K562 (cell line): ENCODE data around the gene RPAP2. TPM values are rescaled to one million over a fixed set of nuclear protein-coding genes. Genes with fewer than 3 reads are reported as not detected.
A peak's percentile ranks its signal among the peaks of the same experiment; 100 is the strongest.

Experiments used
- ATAC-seq: fragments of 200-7000 bp; cut with Tn5 transposase; 3 replicates; pipeline ENCODE4 v1.9.1; 2020; ENCODE audit warnings: moderate library complexity
- BruUV-seq: library from RNA; stranded (reverse); fragments of 400-500 nt; replicated peaks from 2 replicates; lab custom pipeline; 2021; lab: Mats Ljungman, UMichigan
- CTCF ChIA-PET: fragments of 300-600 bp; formaldehyde crosslinking; extraction: SDS; loops from one replicate; lab custom pipeline; 2021; ENCODE audit warnings: low intra/inter-chr PET ratio; lab: Yijun Ruan, JAX
- POLR2A ChIA-PET: fragments of 300-600, 350-650 bp; sonication (Branson Sonifier 250); formaldehyde crosslinking; extraction: SDS; loops from one replicate; lab custom pipeline; 2021; ENCODE audit warnings: antibody characterized with exemption, inconsistent platforms; lab: Yijun Ruan, JAX
- DNase-seq, 4 experiments: peaks; one replicate each; pipeline versions ENCODE4 v3.0.0 to v3.0.0-alpha.2; 2011 to 2018; ENCODE audit warnings: low spot score in 3 of 4, mixed read lengths in 3 of 4; ENCODE audit errors: extremely low read depth in 1 of 4
- FAIRE-seq: peaks from 2 replicates; lab custom pipeline; 2011; peaks lifted over from hg19 to GRCh38; lab: Jason Lieb, UNC
- H2AFZ ChIP-seq: 2 replicates; pipeline ENCODE4 v1.6.0; 2011; ENCODE audit warnings: low read depth, low read length, control low read depth, inconsistent platforms
- H3K27ac ChIP-seq: fragments of 200-600 bp; 3 replicates; pipeline ENCODE4 v1.8.0; 2011; ENCODE audit warnings: low read depth, mild to moderate bottlenecking, control low read depth, inconsistent platforms, low read length, moderate library complexity, mixed read lengths; ENCODE audit errors: extremely low read depth
- H3K27me3 ChIP-seq, 2 experiments: fragments of 300-600 bp in 1 of 2; 2 replicates in 1 of 2; 3 replicates in 1 of 2; pipeline versions ENCODE4 v1.6.0 to v1.8.0; 2011; ENCODE audit warnings: inconsistent platforms in 2 of 2, low read length in 2 of 2, mild to moderate bottlenecking in 1 of 2, mixed read lengths in 1 of 2, moderate library complexity in 1 of 2; ENCODE audit not compliant: control insufficient read depth in 2 of 2, insufficient read depth in 2 of 2
- H3K36me3 ChIP-seq: fragments of 300-600 bp; 3 replicates; pipeline ENCODE4 v1.8.0; 2011; ENCODE audit warnings: mild to moderate bottlenecking, low read length, inconsistent platforms; ENCODE audit not compliant: control insufficient read depth, insufficient read depth
- H3K4me1 ChIP-seq, 2 experiments: fragments of 200-600 bp in 1 of 2; replicated peaks in 1 of 2; 2 replicates in 1 of 2; 3 replicates in 1 of 2; pipeline versions ENCODE4 v1.5.1 to v1.8.0; 2011; ENCODE audit warnings: inconsistent platforms in 2 of 2, low read length in 2 of 2, mild to moderate bottlenecking in 1 of 2, mixed read lengths in 1 of 2, moderate library complexity in 1 of 2; ENCODE audit not compliant: control insufficient read depth in 2 of 2, insufficient read depth in 2 of 2
- H3K4me2 ChIP-seq: 2 replicates; pipeline ENCODE4 v1.6.1; 2011; ENCODE audit warnings: low read length, control low read depth, inconsistent platforms, mixed read lengths; ENCODE audit not compliant: insufficient read depth
- H3K4me3 ChIP-seq: fragments of 200-600 bp; sonication (generic), shearing (Covaris generic); 2 replicates; pipeline ENCODE4 v1.5.1; 2016; ENCODE audit warnings: control low read depth, inconsistent platforms
- H3K79me2 ChIP-seq: fragments of 200-600 bp; 3 replicates; pipeline ENCODE4 v1.8.0; 2011; ENCODE audit warnings: low read length, inconsistent platforms; ENCODE audit not compliant: control insufficient read depth, insufficient read depth
- H3K9ac ChIP-seq, 2 experiments: 2 replicates each; pipeline versions ENCODE4 v1.6.0 to v1.6.1; 2011; ENCODE audit warnings: low read depth in 2 of 2, low read length in 2 of 2, control low read depth in 1 of 2, inconsistent platforms in 1 of 2, mild to moderate bottlenecking in 1 of 2, mixed read lengths in 1 of 2; ENCODE audit not compliant: insufficient read depth in 1 of 2
- H3K9me1 ChIP-seq: one replicate; pipeline ENCODE4 v1.6.0; 2011; ENCODE audit warnings: inconsistent platforms, mild to moderate bottlenecking, low read length, moderate library complexity; ENCODE audit not compliant: control insufficient read depth, insufficient read depth
- H3K9me3 ChIP-seq: replicated peaks from 2 replicates; pipeline ENCODE4 v1.5.1; 2011; ENCODE audit warnings: low read depth, low read length, inconsistent platforms; ENCODE audit not compliant: control insufficient read depth, insufficient read depth
- H4K20me1 ChIP-seq: replicated peaks from 2 replicates; pipeline ENCODE4 v1.6.1; 2011; ENCODE audit warnings: low read length, inconsistent platforms, mixed read lengths; ENCODE audit not compliant: control insufficient read depth, insufficient read depth
- ATF4 ChIP-seq: fragments of 450-650 bp; formaldehyde crosslinking; IDR thresholded peaks from 2 replicates; pipeline ENCODE4 v1.4.0; 2022; ENCODE audit warnings: mild to moderate bottlenecking, moderate library complexity
- CBX8 ChIP-seq: fragments of 200-600 bp; sonication (generic); IDR thresholded peaks from 2 replicates; pipeline ENCODE4 v1.6.1; 2012; ENCODE audit warnings: borderline replicate concordance, mixed run types, low read depth, mild to moderate bottlenecking, moderate library complexity, mixed read lengths, low read length, control low read depth, inconsistent platforms; ENCODE audit not compliant: poor library complexity, severe bottlenecking; ENCODE audit errors: extremely low read depth
- HNRNPH1 ChIP-seq: fragments of 200-400 bp; formaldehyde crosslinking; optimal IDR thresholded peaks from 2 replicates; pipeline ENCODE3; 2017; ENCODE audit warnings: low read depth, mild to moderate bottlenecking, low read length, moderate library complexity
- PRPF4 ChIP-seq: fragments of 200-400 bp; formaldehyde crosslinking; IDR thresholded peaks from one replicate; pipeline ENCODE4 v1.6.1; 2017; ENCODE audit warnings: low read length, low read depth, mild to moderate bottlenecking; ENCODE audit not compliant: insufficient read depth, poor library complexity, severe bottlenecking
- PTRF ChIP-seq: fragments of 450-650 bp; IDR thresholded peaks from 2 replicates; pipeline ENCODE4 v1.6.1; 2016; ENCODE audit warnings: mild to moderate bottlenecking, missing genetic modification characterization, missing compliant biosample characterization
- ZFP1 ChIP-seq: fragments of 450-650 bp; formaldehyde crosslinking; IDR thresholded peaks from 2 replicates; pipeline ENCODE4 v1.4.0; 2020; ENCODE audit warnings: mild to moderate bottlenecking, mixed read lengths
- ZNF280B ChIP-seq: fragments of 250-450 bp; sonication (Bioruptor Pico); IDR thresholded peaks from 2 replicates; pipeline ENCODE4 v1.5.1; 2021; ENCODE audit warnings: mild to moderate bottlenecking
- ZNF717 ChIP-seq: fragments of 250-450 bp; sonication (Bioruptor Pico); IDR thresholded peaks from 2 replicates; pipeline ENCODE4 v1.5.0; 2021
- WGBS: fragments of 100-300 bp; shearing (Covaris generic); methylation state at CpG from one replicate; pipeline ENCODE4 v1.1.6; 2016; ENCODE audit warnings: low coverage, mixed read lengths; ENCODE audit not compliant: insufficient coverage; ENCODE audit errors: missing lambda C conversion rate; 5-methylcytosine and 5-hydroxymethylcytosine counted together
- in situ Hi-C: fragments of 300-500 bp; cut with MboI; formaldehyde crosslinking; loops from 4 replicates; pipeline ENCODE4 v1.15.0; 2018; ENCODE audit warnings: inconsistent platforms, mixed read lengths
- intact Hi-C: fragments of 100-400 bp; cut with micrococcal nuclease; formaldehyde crosslinking; loops from 2 replicates; pipeline ENCODE4 v1.14.2; 2022
- polyA plus RNA-seq, 8 experiments: library from polyadenylated mRNA; depleted of rRNA in 4 of 8; stranded (reverse) in 5 of 8; unstranded in 3 of 8; fragments of >200 nt; fragmentation: Nextera tagmentation in 2 of 8; fragmentation: Illumina TruSeq in 1 of 8; extraction: Ambion mirVana in 2 of 8; extraction: Trizol in 1 of 8; gene quantifications; 2 replicates each; pipeline versions ENCODE4 v1.2.1 to v1.2.3, GENCODE V29; 2011 to 2014; ENCODE audit warnings: inconsistent platforms in 1 of 8, missing spikeins in 1 of 8
- total RNA-seq, 7 experiments: library from RNA; depleted of rRNA in 6 of 7; stranded (reverse); fragments of >200 nt in 6 of 7; fragmentation: Illumina TruSeq in 2 of 7; extraction: Trizol in 2 of 7; gene quantifications; 2 replicates each; pipeline versions ENCODE4 v1.2.1 to v1.2.3, GENCODE V29; 2011 to 2021; ENCODE audit warnings: low replicate concordance in 1 of 7
- TF ChIP-seq, protein P1 (sequence below): fragments of 250-450 bp; sonication (Bioruptor Pico); IDR thresholded peaks from 2 replicates; pipeline ENCODE4 v1.9.0; 2021; ENCODE audit warnings: mild to moderate bottlenecking, inconsistent platforms
- TF ChIP-seq, protein P2 (sequence below): sonication (generic); formaldehyde crosslinking; IDR thresholded peaks from 2 replicates; pipeline ENCODE4 v1.9.0; 2022; ENCODE audit warnings: mild to moderate bottlenecking, missing genetic modification reagents

Gene RPAP2
- total and polyA plus RNA-seq, 9 of the 15 experiments (the other 6 are each of a cell fraction or from before 2014, with no cell fraction given): 6.2 to 41.7 (median 28.7) TPM

GRCh38 chr1:92323473-92324453 lies 24.9 kb downstream of the RPAP2 start:
- no peak overlapping the region for H3K4me2 ChIP-seq
- peaks cover 36% of the 10 kb centered on the region for H3K36me3 ChIP-seq
- H4K20me1 ChIP-seq: no peaks in the 10 kb centered on the region
- H3K79me2 ChIP-seq: no peaks in the 10 kb centered on the region
- ATAC-seq (no peak), DNase-seq (no peak), FAIRE-seq (no peak)
- H3K9ac ChIP-seq: no peak overlapping the region
- H3K9me3 ChIP-seq: peaks cover 9% of the 10 kb centered on the region
- CTCF ChIA-PET: no interaction called here
- POLR2A ChIA-PET: no interaction called here
- TF ChIP-seq, protein P1, sequence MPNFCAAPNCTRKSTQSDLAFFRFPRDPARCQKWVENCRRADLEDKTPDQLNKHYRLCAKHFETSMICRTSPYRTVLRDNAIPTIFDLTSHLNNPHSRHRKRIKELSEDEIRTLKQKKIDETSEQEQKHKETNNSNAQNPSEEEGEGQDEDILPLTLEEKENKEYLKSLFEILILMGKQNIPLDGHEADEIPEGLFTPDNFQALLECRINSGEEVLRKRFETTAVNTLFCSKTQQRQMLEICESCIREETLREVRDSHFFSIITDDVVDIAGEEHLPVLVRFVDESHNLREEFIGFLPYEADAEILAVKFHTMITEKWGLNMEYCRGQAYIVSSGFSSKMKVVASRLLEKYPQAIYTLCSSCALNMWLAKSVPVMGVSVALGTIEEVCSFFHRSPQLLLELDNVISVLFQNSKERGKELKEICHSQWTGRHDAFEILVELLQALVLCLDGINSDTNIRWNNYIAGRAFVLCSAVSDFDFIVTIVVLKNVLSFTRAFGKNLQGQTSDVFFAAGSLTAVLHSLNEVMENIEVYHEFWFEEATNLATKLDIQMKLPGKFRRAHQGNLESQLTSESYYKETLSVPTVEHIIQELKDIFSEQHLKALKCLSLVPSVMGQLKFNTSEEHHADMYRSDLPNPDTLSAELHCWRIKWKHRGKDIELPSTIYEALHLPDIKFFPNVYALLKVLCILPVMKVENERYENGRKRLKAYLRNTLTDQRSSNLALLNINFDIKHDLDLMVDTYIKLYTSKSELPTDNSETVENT (CRISPR knock-in tag): no peak
- no peak for TF ChIP-seq CBX8
- TF ChIP-seq ATF4 (CRISPR knock-in tag): no peak
- TF ChIP-seq PRPF4: no peak
- no peak for TF ChIP-seq ZNF717 (CRISPR knock-in tag)
- no peak for TF ChIP-seq ZFP1 (CRISPR knock-in tag)
- TF ChIP-seq HNRNPH1: no peak
- TF ChIP-seq ZNF280B (CRISPR knock-in tag): no peak
- TF ChIP-seq PTRF: no peak
- TF ChIP-seq, protein P2, sequence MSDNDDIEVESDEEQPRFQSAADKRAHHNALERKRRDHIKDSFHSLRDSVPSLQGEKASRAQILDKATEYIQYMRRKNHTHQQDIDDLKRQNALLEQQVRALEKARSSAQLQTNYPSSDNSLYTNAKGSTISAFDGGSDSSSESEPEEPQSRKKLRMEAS (CRISPR knock-in tag): no peak
- no peak overlapping the region for H3K4me3 ChIP-seq
- peaks cover 0 to 5% of the 10 kb centered on the region in 2 experiments; a peak in 4 of 5 replicates for H3K4me1 ChIP-seq
- H3K9me1 ChIP-seq: no peaks in the 10 kb centered on the region
- in situ Hi-C loops: no loop called here
- BruUV-seq: TSS peak; percentile 17
- 96% methylated on average over 7 of the region's 7 CpGs for WGBS
- no peaks in the 10 kb centered on the region for H3K27me3 ChIP-seq
- intact Hi-C loops: no loop called here
- H3K27ac ChIP-seq: no peak overlapping the region
- no peak overlapping the region for H2AFZ ChIP-seq
